BE2C (cell line): Measurements from ENCODE around the gene CRTC3.

Source experiments
- DNase-seq: peaks from one replicate; pipeline ENCODE4 v3.0.0-alpha.2; 2020
- H3K27me3 ChIP-seq: fragments of 250-450 bp; sonication (Bioruptor Pico); 2 replicates; pipeline ENCODE4 v1.5.1; 2020; ENCODE audit warnings: mild to moderate bottlenecking
- H3K36me3 ChIP-seq: fragments of 250-450 bp; sonication (Bioruptor Pico); 2 replicates; pipeline ENCODE4 v1.5.1; 2020; ENCODE audit warnings: mild to moderate bottlenecking
- H3K4me1 ChIP-seq: fragments of 250-450 bp; sonication (Bioruptor Pico); 2 replicates; pipeline ENCODE4 v1.5.1; 2020
- H3K4me3 ChIP-seq: 2 replicates; pipeline ENCODE4 v1.5.1; 2011; ENCODE audit warnings: low read depth, low read length
- H3K9me3 ChIP-seq: fragments of 250-450 bp; sonication (Bioruptor Pico); 2 replicates; pipeline ENCODE4 v1.5.1; 2020
- CTCF ChIP-seq: IDR thresholded peaks from 2 replicates; pipeline ENCODE4 v1.5.1; 2012; ENCODE audit warnings: mild to moderate bottlenecking, low read depth, low read length

Gene CRTC3

GRCh38 chr15:90619939-90620338 is 90.2 kb downstream of the CRTC3 start:
- no peaks in the 10 kb centered on the region for H3K36me3 ChIP-seq
- no peak overlapping the region for H3K4me3 ChIP-seq
- DNase-seq = no peak
- no peaks in the 10 kb centered on the region for H3K9me3 ChIP-seq
- H3K27me3 ChIP-seq = no peaks in the 10 kb centered on the region
- TF ChIP-seq CTCF = no peak
- H3K4me1 ChIP-seq = no peaks in the 10 kb centered on the region

GRCh38 chr15:90620379-90621067 is 90.8 kb downstream of the CRTC3 start:
- TF ChIP-seq CTCF = no peak
- H3K27me3 ChIP-seq = no peaks in the 10 kb centered on the region
- DNase-seq = no peak
- no peak overlapping the region for H3K4me3 ChIP-seq
- no peaks in the 10 kb centered on the region for H3K4me1 ChIP-seq
- no peaks in the 10 kb centered on the region for H3K36me3 ChIP-seq
- H3K9me3 ChIP-seq = no peaks in the 10 kb centered on the region

- Histone ChIP-seq H3K36me3 (no peaks in the 10 kb centered on the region; the same call in 1 of the 2 replicates), H3K4me1 (no peaks in the 10 kb centered on the region), H3K9me3 (no peaks in the 10 kb centered on the region), H3K27me3 (no peaks in the 10 kb centered on the region), H3K4me3 (no peak overlapping the region)
- DNase-seq = no peak
- no peak for TF ChIP-seq CTCF
Measured at GRCh38 chr15:90623854-90624253, 94.1 kb downstream of the CRTC3 start.

GRCh38 chr15:90624278-90624981 is 94.7 kb downstream of the CRTC3 start:
- no peak overlapping the region for H3K4me3 ChIP-seq

GRCh38 chr15:90625037-90625436 is 95.3 kb downstream of the CRTC3 start:
- H3K36me3 ChIP-seq = peaks cover 9% of the 10 kb centered on the region
- no peak for TF ChIP-seq CTCF
- H3K4me3 ChIP-seq = no peak overlapping the region
- H3K9me3 ChIP-seq = no peaks in the 10 kb centered on the region
- H3K27me3 ChIP-seq = no peaks in the 10 kb centered on the region
- H3K4me1 ChIP-seq = no peaks in the 10 kb centered on the region
- DNase-seq = no peak

More at GRCh38 chr15:90624278-90624981, 94.7 kb downstream of the CRTC3 start:
- Histone ChIP-seq H3K9me3 (no peaks in the 10 kb centered on the region), H3K27me3 (no peaks in the 10 kb centered on the region), H3K36me3 (peaks cover 3% of the 10 kb centered on the region), H3K4me1 (no peaks in the 10 kb centered on the region)
- no peak for DNase-seq
- no peak for TF ChIP-seq CTCF

GRCh38 chr15:90629217-90629616 is 99.5 kb downstream of the CRTC3 start:
- no peak for DNase-seq
- TF ChIP-seq CTCF = no peak
- no peaks in the 10 kb centered on the region for H3K9me3 ChIP-seq
- no peak overlapping the region for H3K4me3 ChIP-seq
- H3K4me1 ChIP-seq = no peaks in the 10 kb centered on the region
- no peaks in the 10 kb centered on the region for H3K27me3 ChIP-seq
- peaks cover 12% of the 10 kb centered on the region for H3K36me3 ChIP-seq
